ENCODE measurements around the gene HSPA14. TPM values are rescaled to one million over a fixed set of nuclear protein-coding genes. Genes with fewer than 3 reads are reported as not detected.
A peak's percentile ranks its signal among the peaks of the same experiment; 100 is the strongest.

HSPA14 gene
- total and polyA plus RNA-seq, 10 of the 15 experiments (the other 5 are each of a cell fraction or from before 2014, with no cell fraction given), result 26.6 to 56.1 (median 34.3) TPM

GRCh38 chr10:14904316-14904732 lies 66.2 kb downstream of the HSPA14 start:
- no peak for FAIRE-seq
- no peak for TF ChIP-seq SMC3 (IDR thresholded peaks at IDR 0.05; ENCODE audit: borderline replicate concordance, low read length)
- no peak for TF ChIP-seq JUND (IDR thresholded peaks at IDR 0.05; ENCODE audit: low read depth, low read length)
- no peak for TF ChIP-seq FOS (IDR thresholded peaks at IDR 0.05; ENCODE audit: borderline replicate concordance, extremely low read depth, insufficient read length)
- peak; percentile 70; the same call in 1 of the 2 replicates for TF ChIP-seq ZBTB40 (IDR thresholded peaks at IDR 0.05; ENCODE audit: borderline replicate concordance)
- TF ChIP-seq, protein P1, sequence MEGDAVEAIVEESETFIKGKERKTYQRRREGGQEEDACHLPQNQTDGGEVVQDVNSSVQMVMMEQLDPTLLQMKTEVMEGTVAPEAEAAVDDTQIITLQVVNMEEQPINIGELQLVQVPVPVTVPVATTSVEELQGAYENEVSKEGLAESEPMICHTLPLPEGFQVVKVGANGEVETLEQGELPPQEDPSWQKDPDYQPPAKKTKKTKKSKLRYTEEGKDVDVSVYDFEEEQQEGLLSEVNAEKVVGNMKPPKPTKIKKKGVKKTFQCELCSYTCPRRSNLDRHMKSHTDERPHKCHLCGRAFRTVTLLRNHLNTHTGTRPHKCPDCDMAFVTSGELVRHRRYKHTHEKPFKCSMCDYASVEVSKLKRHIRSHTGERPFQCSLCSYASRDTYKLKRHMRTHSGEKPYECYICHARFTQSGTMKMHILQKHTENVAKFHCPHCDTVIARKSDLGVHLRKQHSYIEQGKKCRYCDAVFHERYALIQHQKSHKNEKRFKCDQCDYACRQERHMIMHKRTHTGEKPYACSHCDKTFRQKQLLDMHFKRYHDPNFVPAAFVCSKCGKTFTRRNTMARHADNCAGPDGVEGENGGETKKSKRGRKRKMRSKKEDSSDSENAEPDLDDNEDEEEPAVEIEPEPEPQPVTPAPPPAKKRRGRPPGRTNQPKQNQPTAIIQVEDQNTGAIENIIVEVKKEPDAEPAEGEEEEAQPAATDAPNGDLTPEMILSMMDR (IDR thresholded peaks at IDR 0.05 in 2 of 3, conservative IDR thresholded peaks at IDR 0.05 in 1 of 3; ENCODE audit: control insufficient read depth in 2 of 3, extremely low read depth in 1 of 3, insufficient read depth in 1 of 3, low read depth in 3 of 3, low read length in 3 of 3), result peak; percentile 41 to 57 (median 51)
- TF ChIP-seq ASH2L (IDR thresholded peaks at IDR 0.05; ENCODE audit: borderline replicate concordance, low read depth), result no peak
- TF ChIP-seq RAD21 (IDR thresholded peaks at IDR 0.05; ENCODE audit: insufficient read depth, low read depth, low read length), result peak; percentile 31; the same call in 1 of the 2 replicates
- peak; percentile 47; the same call in 1 of the 2 replicates for TF ChIP-seq ZNF384 (IDR thresholded peaks at IDR 0.05; ENCODE audit: borderline replicate concordance, low read depth, low read length)
- TF ChIP-seq, protein P2, sequence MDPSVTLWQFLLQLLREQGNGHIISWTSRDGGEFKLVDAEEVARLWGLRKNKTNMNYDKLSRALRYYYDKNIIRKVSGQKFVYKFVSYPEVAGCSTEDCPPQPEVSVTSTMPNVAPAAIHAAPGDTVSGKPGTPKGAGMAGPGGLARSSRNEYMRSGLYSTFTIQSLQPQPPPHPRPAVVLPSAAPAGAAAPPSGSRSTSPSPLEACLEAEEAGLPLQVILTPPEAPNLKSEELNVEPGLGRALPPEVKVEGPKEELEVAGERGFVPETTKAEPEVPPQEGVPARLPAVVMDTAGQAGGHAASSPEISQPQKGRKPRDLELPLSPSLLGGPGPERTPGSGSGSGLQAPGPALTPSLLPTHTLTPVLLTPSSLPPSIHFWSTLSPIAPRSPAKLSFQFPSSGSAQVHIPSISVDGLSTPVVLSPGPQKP (IDR thresholded peaks at IDR 0.05; ENCODE audit: low read depth, low read length), result no peak
- no peak for TF ChIP-seq CEBPZ (IDR thresholded peaks at IDR 0.05; ENCODE audit: low read depth, low read length)

More at GRCh38 chr10:14904316-14904732, 66.2 kb downstream of the HSPA14 start:
- Histone ChIP-seq H3K36me3 (ENCODE audit: control insufficient read depth in 2 of 2, insufficient read depth in 2 of 2, low read length in 1 of 2) (peaks cover 6 to 42% of the 10 kb centered on the region in 2 experiments), H3K27ac (ENCODE audit: control insufficient read depth, insufficient read depth) (no peak overlapping the region), H3K4me2 (ENCODE audit: control insufficient read depth, insufficient read depth) (no peak overlapping the region), H3K27me3 (replicated peaks in 1 of 2; ENCODE audit: control insufficient read depth in 2 of 2, insufficient read depth in 2 of 2, low read length in 1 of 2) (no peaks in the 10 kb centered on the region), H3K79me2 (ENCODE audit: control insufficient read depth, insufficient read depth, low read length) (no peaks in the 10 kb centered on the region), H3K4me1 (ENCODE audit: control insufficient read depth, insufficient read depth, low read length) (no peaks in the 10 kb centered on the region), H4K20me1 (ENCODE audit: control insufficient read depth, insufficient read depth) (no peaks in the 10 kb centered on the region), H2AFZ (ENCODE audit: control insufficient read depth, low read depth, low read length) (no peak overlapping the region), H3K4me3 (no peak overlapping the region), H3K9ac (ENCODE audit: control insufficient read depth, insufficient read depth, low read length) (no peak overlapping the region), H3K9me3 (replicated peaks; ENCODE audit: control insufficient read depth, insufficient read depth, low read length) (no peaks in the 10 kb centered on the region; the same call in 2 of the 3 replicates)
- POLR2A ChIA-PET, result no interaction called here
- RAD21 ChIA-PET (ENCODE audit: unreplicated experiment), result no interaction called here
- SMC1A ChIA-PET (ENCODE audit: uncharacterized antibody, unreplicated experiment), result interaction anchor here (0.6 to 2.0 kb wide), 8 partner anchors 14 to 1796 kb away, joined by 3 to 8 read pairs (median 4); no protein-coding TSS in a partner anchor
- peak; percentile 88 for ATAC-seq
- intact Hi-C loops (cut with micrococcal nuclease; ENCODE audit: unreplicated experiment) (no loop called here), in situ Hi-C loops (cut with MboI) (no loop called here)
- 0% methylated on average over 1 of the region's 1 CpG for WGBS (ENCODE audit: insufficient coverage, insufficient replicate concordance, low lambda C conversion rate, missing lambda C conversion rate)
- BruUV-seq (replicated peaks), result no TSS peak
- CTCF ChIA-PET, result interaction anchor here (0.9 to 5.2 kb wide), 13 partner anchors 8 to 367 kb away, joined by 3 to 31 read pairs (median 4); partner anchors contain the start of gene MEIG1
- no peak for DNase-seq (ENCODE audit: low read depth, low spot score)

Measured in GM12878 (cell line).